RWPE2 (cell line): Measurements from ENCODE around the gene BHLHA15.
A peak's percentile ranks its signal among the peaks of the same experiment; 100 is the strongest.

ENCODE experiments used
- ATAC-seq: fragments of 200-7000 bp; cut with Tn5 transposase; 3 replicates; pipeline ENCODE4 v1.9.1; 2021; ENCODE audit warnings: low read depth
- DNase-seq: peaks from one replicate; pipeline ENCODE4 v3.0.0-alpha.2; 2020; ENCODE audit warnings: low spot score
- H3K27ac ChIP-seq: fragments of 450-650 bp; 2 replicates; pipeline ENCODE4 v1.5.1; 2017; ENCODE audit warnings: mild to moderate bottlenecking; ENCODE audit not compliant: poor library complexity, severe bottlenecking
- H3K27me3 ChIP-seq: fragments of 250-450 bp; sonication (Bioruptor Pico); 2 replicates; pipeline ENCODE4 v1.5.1; 2021; ENCODE audit warnings: mild to moderate bottlenecking, moderate library complexity; ENCODE audit not compliant: insufficient read depth, poor library complexity, severe bottlenecking
- H3K36me3 ChIP-seq: fragments of 250-450 bp; sonication (Bioruptor Pico); 2 replicates; pipeline ENCODE4 v1.5.1; 2020; ENCODE audit warnings: low read depth, mild to moderate bottlenecking, moderate library complexity
- H3K4me1 ChIP-seq: fragments of 250-450 bp; sonication (Bioruptor Pico); 2 replicates; pipeline ENCODE4 v1.5.1; 2021; ENCODE audit warnings: mild to moderate bottlenecking, moderate library complexity; ENCODE audit not compliant: insufficient read depth, poor library complexity, severe bottlenecking
- H3K4me3 ChIP-seq: fragments of 250-450 bp; sonication (Bioruptor Pico); 2 replicates; pipeline ENCODE4 v1.5.1; 2021; ENCODE audit warnings: mild to moderate bottlenecking, moderate library complexity; ENCODE audit not compliant: severe bottlenecking
- H3K9me3 ChIP-seq: fragments of 250-450 bp; sonication (Bioruptor Pico); 2 replicates; pipeline ENCODE4 v1.5.1; 2021; ENCODE audit warnings: mild to moderate bottlenecking, moderate library complexity; ENCODE audit not compliant: severe bottlenecking
- TF ChIP-seq, protein P1 (sequence below): fragments of 450-650 bp; IDR thresholded peaks from one replicate; pipeline ENCODE4 v1.5.1; 2017; ENCODE audit warnings: mild to moderate bottlenecking, moderate library complexity; ENCODE audit not compliant: poor library complexity, severe bottlenecking

BHLHA15 gene

DNA sequence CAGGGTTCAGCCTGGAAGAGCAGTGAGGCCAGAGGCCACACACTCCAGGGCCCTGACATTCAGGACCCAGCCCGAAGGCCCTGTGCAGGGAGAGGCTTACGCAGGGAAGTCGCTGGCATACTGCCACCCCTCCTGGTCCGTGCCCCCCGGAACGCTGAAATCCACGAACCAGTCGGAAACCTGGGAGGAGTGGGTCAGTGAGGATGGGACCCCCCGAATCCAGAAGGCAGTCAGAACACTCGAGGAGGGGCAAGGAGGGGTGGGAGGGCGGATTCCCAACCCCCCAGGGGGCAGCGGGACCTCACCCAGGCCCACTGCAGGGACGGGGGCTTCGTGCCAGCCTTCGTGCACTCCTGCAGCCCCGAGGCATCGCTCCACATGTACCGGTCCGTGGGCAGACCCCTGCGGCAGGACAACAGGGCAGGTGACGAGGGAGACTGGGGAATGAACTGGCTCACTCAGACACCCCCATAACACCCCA lies 13.5 kb downstream of the BHLHA15 start:
- Histone ChIP-seq H3K27ac (no peak overlapping the region), H3K36me3 (no peaks in the 10 kb centered on the region), H3K4me1 (no peaks in the 10 kb centered on the region), H3K4me3 (no peak overlapping the region), H3K27me3 (no peaks in the 10 kb centered on the region), H3K9me3 (no peaks in the 10 kb centered on the region)
- DNase-seq (peak; percentile 54), ATAC-seq (0 out of 3 replicates have a peak, but pooled peaks have one; percentile 20)
- TF ChIP-seq, protein P1, sequence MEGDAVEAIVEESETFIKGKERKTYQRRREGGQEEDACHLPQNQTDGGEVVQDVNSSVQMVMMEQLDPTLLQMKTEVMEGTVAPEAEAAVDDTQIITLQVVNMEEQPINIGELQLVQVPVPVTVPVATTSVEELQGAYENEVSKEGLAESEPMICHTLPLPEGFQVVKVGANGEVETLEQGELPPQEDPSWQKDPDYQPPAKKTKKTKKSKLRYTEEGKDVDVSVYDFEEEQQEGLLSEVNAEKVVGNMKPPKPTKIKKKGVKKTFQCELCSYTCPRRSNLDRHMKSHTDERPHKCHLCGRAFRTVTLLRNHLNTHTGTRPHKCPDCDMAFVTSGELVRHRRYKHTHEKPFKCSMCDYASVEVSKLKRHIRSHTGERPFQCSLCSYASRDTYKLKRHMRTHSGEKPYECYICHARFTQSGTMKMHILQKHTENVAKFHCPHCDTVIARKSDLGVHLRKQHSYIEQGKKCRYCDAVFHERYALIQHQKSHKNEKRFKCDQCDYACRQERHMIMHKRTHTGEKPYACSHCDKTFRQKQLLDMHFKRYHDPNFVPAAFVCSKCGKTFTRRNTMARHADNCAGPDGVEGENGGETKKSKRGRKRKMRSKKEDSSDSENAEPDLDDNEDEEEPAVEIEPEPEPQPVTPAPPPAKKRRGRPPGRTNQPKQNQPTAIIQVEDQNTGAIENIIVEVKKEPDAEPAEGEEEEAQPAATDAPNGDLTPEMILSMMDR = no peak

DNA sequence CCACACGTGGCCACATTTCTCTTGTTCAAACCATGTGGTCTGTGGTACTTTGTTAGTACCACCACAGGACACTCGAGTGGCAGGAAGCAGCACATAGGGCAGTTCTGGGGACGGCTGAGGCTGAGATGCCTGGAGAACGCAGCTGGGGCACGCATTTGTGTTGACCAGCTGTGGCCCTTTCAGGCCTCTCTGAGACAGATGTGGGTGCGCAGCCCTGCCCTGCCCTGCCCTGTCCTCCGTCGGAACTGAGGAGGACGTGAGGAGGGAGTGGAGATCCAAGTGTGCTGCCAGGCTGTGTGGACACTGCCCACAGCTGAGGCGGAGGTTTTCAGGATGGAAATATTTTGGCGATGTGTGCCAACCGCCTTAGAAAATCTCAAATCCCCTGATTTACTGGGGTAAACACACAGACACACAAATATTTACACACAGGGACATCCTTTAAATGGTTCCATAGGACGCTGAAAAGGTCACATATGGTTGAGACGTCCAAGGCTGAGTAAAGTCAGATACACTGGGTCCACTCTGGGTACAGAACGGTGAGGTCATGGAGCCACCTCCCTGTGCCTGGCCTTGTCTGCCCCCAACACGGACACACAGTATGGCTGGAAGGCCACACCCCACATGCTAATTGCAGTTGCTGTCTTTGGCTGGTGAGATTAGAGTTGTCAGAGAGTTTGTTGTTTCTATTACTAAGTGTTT lies 14.8 kb downstream of the BHLHA15 start:
- Histone ChIP-seq H3K36me3 (no peaks in the 10 kb centered on the region), H3K4me3 (no peak overlapping the region), H3K27ac (no peak overlapping the region), H3K9me3 (no peaks in the 10 kb centered on the region), H3K4me1 (no peaks in the 10 kb centered on the region), H3K27me3 (no peaks in the 10 kb centered on the region)
- ATAC-seq (no peak), DNase-seq (no peak)
- TF ChIP-seq, protein P1 = no peak

DNA sequence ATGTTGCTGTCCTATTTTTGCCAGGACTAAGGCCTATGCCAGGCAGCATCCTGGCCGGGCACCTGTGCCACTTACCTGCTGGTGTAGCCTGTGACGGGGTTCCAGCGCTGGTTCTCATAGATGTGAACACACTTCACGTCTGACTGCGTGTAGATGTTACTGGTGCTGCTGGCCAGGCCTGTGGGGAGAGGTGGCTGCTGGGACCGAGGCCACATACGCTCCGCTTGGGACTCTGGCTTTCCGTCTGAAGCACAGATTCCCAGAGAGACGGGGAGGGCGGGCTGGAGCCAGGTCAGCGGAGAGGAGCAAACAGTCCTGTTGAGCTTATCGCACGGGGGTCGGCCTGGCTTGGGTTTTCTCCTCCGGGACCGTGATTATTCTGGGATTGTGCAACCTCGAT lies 16.7 kb downstream of the BHLHA15 start:
- TF ChIP-seq, protein P1 = no peak
- ATAC-seq = no peak
- Histone ChIP-seq H3K27me3 (no peaks in the 10 kb centered on the region), H3K27ac (no peak overlapping the region), H3K4me1 (no peaks in the 10 kb centered on the region), H3K9me3 (no peaks in the 10 kb centered on the region), H3K4me3 (no peak overlapping the region), H3K36me3 (no peaks in the 10 kb centered on the region)
- peak; percentile 53 for DNase-seq

DNA sequence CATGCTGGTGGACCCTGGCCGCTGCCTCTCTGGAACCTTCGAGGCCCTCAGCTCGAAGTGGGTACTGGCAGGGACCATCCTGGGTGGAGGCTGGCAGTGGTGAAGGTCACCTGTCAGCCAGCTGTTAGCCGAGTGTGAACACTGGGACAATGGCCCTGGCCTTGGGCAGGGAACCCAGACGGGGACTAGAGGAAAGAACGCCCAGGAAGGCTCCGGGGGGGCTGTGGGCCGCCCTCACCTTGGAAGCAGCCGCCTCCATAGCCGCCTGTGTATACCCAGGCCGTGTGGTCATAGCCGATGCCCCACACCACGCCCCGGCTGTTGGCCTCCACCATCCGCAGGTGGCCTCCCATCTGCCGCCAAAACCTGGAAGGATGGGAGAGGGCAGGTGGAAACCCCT lies 17.6 kb downstream of the BHLHA15 start:
- no peaks in the 10 kb centered on the region for H3K36me3 ChIP-seq
- DNase-seq (no peak), ATAC-seq (no peak)
- no peaks in the 10 kb centered on the region for H3K27me3 ChIP-seq
- TF ChIP-seq, protein P1 = no peak
- H3K27ac ChIP-seq = no peak overlapping the region
- no peaks in the 10 kb centered on the region for H3K9me3 ChIP-seq
- no peaks in the 10 kb centered on the region for H3K4me1 ChIP-seq
- no peak overlapping the region for H3K4me3 ChIP-seq

DNA sequence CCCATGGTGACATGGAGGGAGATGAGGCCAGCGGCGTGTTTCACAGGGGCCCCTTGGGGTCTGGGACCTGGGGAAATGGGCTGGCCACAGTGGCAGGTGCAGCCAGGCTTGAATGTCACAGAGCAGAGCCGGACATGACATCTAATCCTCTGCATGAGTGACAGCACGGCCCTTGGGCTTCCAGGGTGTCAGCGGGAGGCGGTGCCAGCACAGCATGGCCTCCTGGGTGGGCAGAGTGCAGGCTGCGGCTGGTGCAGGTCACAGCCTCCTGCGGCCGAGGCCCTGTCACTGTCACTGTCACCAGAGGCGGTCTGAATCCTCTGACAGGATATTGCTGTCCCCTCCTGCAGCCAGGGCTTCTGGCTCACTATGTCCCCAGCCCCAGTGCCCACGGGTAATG lies 18.2 kb downstream of the BHLHA15 start:
- TF ChIP-seq, protein P1 = no peak
- no peak for ATAC-seq
- H3K9me3 ChIP-seq = no peaks in the 10 kb centered on the region
- no peak overlapping the region for H3K27ac ChIP-seq
- no peaks in the 10 kb centered on the region for H3K36me3 ChIP-seq
- H3K4me3 ChIP-seq = no peak overlapping the region
- DNase-seq = no peak
- H3K27me3 ChIP-seq = no peaks in the 10 kb centered on the region
- H3K4me1 ChIP-seq = no peaks in the 10 kb centered on the region
